GM23338 (cell line): Measurements from ENCODE around the gene DNAAF9. TPM values are rescaled to one million over a fixed set of nuclear protein-coding genes. Genes with fewer than 3 reads are reported as not detected.

ENCODE experiments used
- ATAC-seq: fragments of 200-7000 bp; cut with Tn5 transposase; 3 replicates; pipeline ENCODE4 v1.9.1; 2020
- DNase-seq: peaks from one replicate; pipeline ENCODE4 v3.0.0-alpha.2; 2015; ENCODE audit warnings: low spot score
- H2AFZ ChIP-seq: fragments of 200-600 bp; sonication (generic); 2 replicates; pipeline ENCODE4 v1.8.0; 2016; ENCODE audit warnings: antibody characterized with exemption, mild to moderate bottlenecking, moderate library complexity
- H3F3A ChIP-seq: fragments of 200-600 bp; sonication (generic); replicated peaks from 2 replicates; pipeline ENCODE4 v1.8.0; 2017; ENCODE audit warnings: antibody characterized with exemption, mixed run types, low read depth
- H3K27ac ChIP-seq: fragments of 200-600 bp; sonication (generic); 2 replicates; pipeline ENCODE4 v1.6.1; 2016; ENCODE audit warnings: low read depth
- H3K27me3 ChIP-seq: fragments of 200-600 bp; sonication (generic); 2 replicates; pipeline ENCODE4 v1.8.0; 2016; ENCODE audit warnings: mild to moderate bottlenecking, mixed run types, moderate library complexity; ENCODE audit not compliant: insufficient read depth
- H3K36me3 ChIP-seq: fragments of 200-600 bp; sonication (generic); 2 replicates; pipeline ENCODE4 v1.8.0; 2016; ENCODE audit warnings: mild to moderate bottlenecking; ENCODE audit not compliant: insufficient read depth
- H3K4me1 ChIP-seq: fragments of 200-600 bp; sonication (generic); 2 replicates; pipeline ENCODE4 v1.8.0; 2016; ENCODE audit warnings: mild to moderate bottlenecking, moderate library complexity; ENCODE audit not compliant: insufficient read depth
- H3K4me2 ChIP-seq: fragments of 200-600 bp; sonication (generic); 2 replicates; pipeline ENCODE4 v1.7.1; 2017; ENCODE audit warnings: mixed run types
- H3K4me3 ChIP-seq: fragments of 200-600 bp; sonication (generic); 2 replicates; pipeline ENCODE4 v1.6.1; 2016; ENCODE audit warnings: mixed run types
- H3K79me2 ChIP-seq: fragments of 200-600 bp; sonication (generic); replicated peaks from 2 replicates; pipeline ENCODE4 v1.8.0; 2017; ENCODE audit warnings: mild to moderate bottlenecking; ENCODE audit not compliant: insufficient read depth
- H3K9me2 ChIP-seq: fragments of 200-600 bp; sonication (generic); 2 replicates; pipeline ENCODE4 v1.8.0; 2017; ENCODE audit not compliant: insufficient read depth
- H4K20me1 ChIP-seq: fragments of 200-600 bp; sonication (generic); replicated peaks from 2 replicates; pipeline ENCODE4 v1.8.0; 2017; ENCODE audit warnings: mild to moderate bottlenecking; ENCODE audit not compliant: insufficient read depth
- H3K27ac Mint-ChIP-seq: 2 replicates; pipeline ENCODE4 v1.8.0; 2020; ENCODE audit warnings: inconsistent platforms, mild to moderate bottlenecking, moderate library complexity, mixed read lengths
- H3K27me3 Mint-ChIP-seq: 3 replicates; pipeline ENCODE4 v1.8.0; 2022; ENCODE audit warnings: low read depth, mild to moderate bottlenecking, moderate library complexity, mixed read lengths, inconsistent platforms; ENCODE audit not compliant: insufficient read depth, poor library complexity
- H3K36me3 Mint-ChIP-seq: 3 replicates; pipeline ENCODE4 v1.8.0; 2021; ENCODE audit warnings: low read depth, mild to moderate bottlenecking, inconsistent platforms, moderate library complexity, mixed read lengths
- H3K4me1 Mint-ChIP-seq: 3 replicates; pipeline ENCODE4 v1.8.0; 2020; ENCODE audit warnings: mild to moderate bottlenecking, inconsistent platforms, mixed read lengths
- H3K4me3 Mint-ChIP-seq: 3 replicates; pipeline ENCODE4 v1.8.0; 2021; ENCODE audit warnings: moderate library complexity, mild to moderate bottlenecking, inconsistent platforms, mixed read lengths
- H3K9me3 Mint-ChIP-seq: 3 replicates; pipeline ENCODE4 v1.8.0; 2020; ENCODE audit warnings: moderate library complexity, mild to moderate bottlenecking, inconsistent platforms, mixed read lengths
- CREB1 ChIP-seq: fragments of 250-450 bp; sonication (Bioruptor Pico); IDR thresholded peaks from 2 replicates; pipeline ENCODE4 v1.5.0; 2020; ENCODE audit warnings: low read depth, mild to moderate bottlenecking, moderate library complexity
- CTCF ChIP-seq, 2 experiments: fragments of 200-600 bp in 1 of 2; sonication (generic) in 1 of 2; conservative IDR thresholded peaks; 2 replicates each; pipeline versions ENCODE4 v1.5.1 to v1.6.1; 2016 to 2017; ENCODE audit warnings: antibody characterized with exemption in 2 of 2, low read depth in 2 of 2, mild to moderate bottlenecking in 2 of 2, moderate library complexity in 1 of 2
- ETS1 ChIP-seq: IDR thresholded peaks from 2 replicates; pipeline ENCODE4 v1.6.1; 2016; ENCODE audit warnings: antibody characterized with exemption
- JUNB ChIP-seq: IDR thresholded peaks from one replicate; pipeline ENCODE4 v1.6.1; 2016; ENCODE audit warnings: antibody characterized with exemption; ENCODE audit not compliant: unreplicated experiment
- STAT1 ChIP-seq: IDR thresholded peaks from one replicate; pipeline ENCODE4 v1.6.1; 2016; ENCODE audit warnings: antibody characterized with exemption; ENCODE audit not compliant: unreplicated experiment
- ZNF331 ChIP-seq: fragments of 250-450 bp; sonication (Bioruptor Pico); IDR thresholded peaks from 2 replicates; pipeline ENCODE4 v1.5.0; 2020; ENCODE audit warnings: low read depth, mild to moderate bottlenecking, moderate library complexity
- ZNF462 ChIP-seq: fragments of 250-450 bp; sonication (Bioruptor Pico); IDR thresholded peaks from 2 replicates; pipeline ENCODE4 v1.5.0; 2020; ENCODE audit warnings: mild to moderate bottlenecking, moderate library complexity
- polyA plus RNA-seq: library from polyadenylated mRNA; unstranded; fragments of >200 nt; fragmentation: Nextera tagmentation; extraction: Ambion mirVana; gene quantifications from 2 replicates; pipeline ENCODE4 v1.2.1, GENCODE V29; 2016
- total RNA-seq: library from RNA; depleted of rRNA; stranded (reverse); fragments of >200 nt; shearing (Covaris generic); gene quantifications from 2 replicates; pipeline ENCODE4 v1.2.3, GENCODE V29; 2014

DNAAF9 gene
- total and polyA plus RNA-seq, 2 experiments from 2014 or later = 2.4 to 4.8 TPM

GRCh38 chr20:3390759-3391425 is 16.6 kb downstream of the DNAAF9 start:
- Histone ChIP-seq H3K27ac (no peak overlapping the region), H4K20me1 (no peaks in the 10 kb centered on the region), H3K4me3 (no peak overlapping the region), H3K79me2 (0 out of 2 replicates have a peak, but pooled peaks cover under 1% of the 10 kb centered on the region), H3K27me3 (no peaks in the 10 kb centered on the region), H3K36me3 (no peaks in the 10 kb centered on the region), H3K9me2 (no peaks in the 10 kb centered on the region), H2AFZ (no peak overlapping the region), H3K4me2 (no peak overlapping the region), H3K4me1 (no peaks in the 10 kb centered on the region), H3F3A (no peaks in the 10 kb centered on the region)
- Mint-ChIP-seq H3K9me3 (peaks cover 2% of the 10 kb centered on the region; the same call in 2 of the 3 replicates), H3K4me3 (no peak overlapping the region), H3K27ac (no peak overlapping the region), H3K4me1 (peaks cover 4% of the 10 kb centered on the region; the same call in 1 of the 3 replicates), H3K36me3 (peaks cover 2% of the 10 kb centered on the region; the same call in 2 of the 3 replicates), H3K27me3 (no peaks in the 10 kb centered on the region)
- no peak for TF ChIP-seq CTCF (conservative IDR thresholded peaks at IDR 0.05; ENCODE audit: low read depth in 2 of 2)
- TF ChIP-seq ZNF462 (CRISPR knock-in tag) = no peak
- no peak for TF ChIP-seq STAT1
- TF ChIP-seq ETS1 = no peak
- TF ChIP-seq ZNF331 (CRISPR knock-in tag) = no peak
- no peak for TF ChIP-seq JUNB
- TF ChIP-seq CREB1 (CRISPR knock-in tag) = no peak
- ATAC-seq (no peak), DNase-seq (no peak)
